AG09319 (cell line): ENCODE data around the gene PHYKPL.

Experiments used
- DNase-seq: peaks from one replicate; pipeline ENCODE4 v3.0.0-alpha.2; 2010; ENCODE audit warnings: low read depth; ENCODE audit errors: extremely low read depth
- TF ChIP-seq, protein P1 (sequence below): IDR thresholded peaks from 2 replicates; pipeline ENCODE4 v1.5.1; 2011; ENCODE audit warnings: low read depth, mild to moderate bottlenecking, inconsistent platforms, low read length, moderate library complexity

PHYKPL gene

DNA sequence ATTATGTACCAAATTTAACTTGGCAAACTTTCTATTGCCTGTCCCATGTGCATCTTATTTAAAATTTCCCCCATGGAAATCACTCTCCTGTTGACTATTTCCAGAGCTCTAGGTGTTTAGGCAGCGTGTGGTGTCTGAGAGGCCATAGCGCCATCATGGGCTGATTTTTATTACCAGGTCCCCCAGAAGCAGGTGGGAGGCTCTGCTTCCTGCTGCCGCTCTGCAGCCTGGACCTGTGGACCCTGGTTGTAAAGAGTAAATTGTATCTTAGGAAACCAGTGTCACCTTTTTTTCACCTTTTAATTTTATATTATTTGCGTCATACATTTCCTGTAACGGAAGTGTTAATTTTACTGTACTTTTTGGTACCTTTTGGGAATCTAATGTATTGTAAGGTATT is 21.9 kb downstream of the PHYKPL start:
- DNase-seq: no peak
- TF ChIP-seq, protein P1, sequence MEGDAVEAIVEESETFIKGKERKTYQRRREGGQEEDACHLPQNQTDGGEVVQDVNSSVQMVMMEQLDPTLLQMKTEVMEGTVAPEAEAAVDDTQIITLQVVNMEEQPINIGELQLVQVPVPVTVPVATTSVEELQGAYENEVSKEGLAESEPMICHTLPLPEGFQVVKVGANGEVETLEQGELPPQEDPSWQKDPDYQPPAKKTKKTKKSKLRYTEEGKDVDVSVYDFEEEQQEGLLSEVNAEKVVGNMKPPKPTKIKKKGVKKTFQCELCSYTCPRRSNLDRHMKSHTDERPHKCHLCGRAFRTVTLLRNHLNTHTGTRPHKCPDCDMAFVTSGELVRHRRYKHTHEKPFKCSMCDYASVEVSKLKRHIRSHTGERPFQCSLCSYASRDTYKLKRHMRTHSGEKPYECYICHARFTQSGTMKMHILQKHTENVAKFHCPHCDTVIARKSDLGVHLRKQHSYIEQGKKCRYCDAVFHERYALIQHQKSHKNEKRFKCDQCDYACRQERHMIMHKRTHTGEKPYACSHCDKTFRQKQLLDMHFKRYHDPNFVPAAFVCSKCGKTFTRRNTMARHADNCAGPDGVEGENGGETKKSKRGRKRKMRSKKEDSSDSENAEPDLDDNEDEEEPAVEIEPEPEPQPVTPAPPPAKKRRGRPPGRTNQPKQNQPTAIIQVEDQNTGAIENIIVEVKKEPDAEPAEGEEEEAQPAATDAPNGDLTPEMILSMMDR: no peak

DNA sequence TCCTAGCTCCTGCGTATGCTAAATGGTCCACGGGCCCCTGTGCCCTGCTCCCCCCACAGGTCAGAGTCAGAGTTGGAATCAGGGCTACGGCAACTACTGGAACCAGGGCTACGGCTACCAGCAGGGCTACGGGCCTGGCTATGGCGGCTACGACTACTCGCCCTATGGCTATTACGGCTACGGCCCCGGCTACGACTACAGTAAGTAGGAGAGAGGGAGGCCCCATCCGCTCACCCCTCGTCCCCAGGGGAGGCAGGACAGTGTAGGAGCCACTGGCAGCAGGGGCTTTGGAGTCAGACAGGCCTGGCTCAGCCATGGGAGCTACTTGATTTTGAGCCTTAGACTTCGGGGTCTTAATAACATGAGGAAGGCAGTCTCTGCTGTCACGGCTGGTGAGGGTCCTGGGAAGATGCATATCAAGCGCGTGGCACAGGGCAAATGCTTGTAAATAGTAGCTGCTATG is 22.5 kb downstream of the PHYKPL start:
- TF ChIP-seq, protein P1: no peak
- no peak for DNase-seq

DNA sequence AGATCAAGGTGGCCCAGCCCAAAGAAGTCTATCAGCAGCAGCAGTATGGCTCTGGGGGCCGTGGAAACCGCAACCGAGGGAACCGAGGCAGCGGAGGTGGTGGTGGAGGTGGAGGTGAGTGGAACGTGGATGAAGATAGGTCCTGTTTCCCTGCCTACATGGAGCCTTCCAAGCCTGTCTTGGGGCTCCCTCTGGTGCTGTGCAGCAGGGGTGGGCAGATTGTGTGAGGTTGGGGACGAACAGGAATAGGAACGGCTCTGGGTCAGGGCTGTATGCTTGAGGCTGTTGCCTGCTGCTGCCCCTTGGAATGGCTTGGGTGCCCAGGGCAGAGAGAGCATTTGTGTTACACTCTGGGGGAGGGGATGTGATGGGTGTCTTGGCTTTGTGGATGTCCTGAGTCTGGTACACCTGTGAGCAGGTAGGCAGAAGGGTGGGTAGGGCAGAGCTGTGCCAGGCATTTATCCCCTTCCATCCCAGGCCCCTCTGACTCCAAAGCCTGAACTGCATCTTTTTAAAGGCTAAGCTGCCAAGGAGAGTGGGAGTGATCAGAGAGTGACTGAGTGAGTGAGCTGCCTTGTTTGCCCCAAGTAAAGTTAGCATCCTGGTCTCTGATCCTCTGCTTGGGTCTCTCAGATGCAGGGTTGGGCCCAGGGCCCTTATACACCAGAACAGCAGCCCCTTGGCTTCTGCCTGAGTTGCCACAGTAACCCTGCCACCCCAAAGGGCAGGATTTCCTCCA is 23.1 kb downstream of the PHYKPL start:
- no peak for DNase-seq
- TF ChIP-seq, protein P1: no peak

DNA sequence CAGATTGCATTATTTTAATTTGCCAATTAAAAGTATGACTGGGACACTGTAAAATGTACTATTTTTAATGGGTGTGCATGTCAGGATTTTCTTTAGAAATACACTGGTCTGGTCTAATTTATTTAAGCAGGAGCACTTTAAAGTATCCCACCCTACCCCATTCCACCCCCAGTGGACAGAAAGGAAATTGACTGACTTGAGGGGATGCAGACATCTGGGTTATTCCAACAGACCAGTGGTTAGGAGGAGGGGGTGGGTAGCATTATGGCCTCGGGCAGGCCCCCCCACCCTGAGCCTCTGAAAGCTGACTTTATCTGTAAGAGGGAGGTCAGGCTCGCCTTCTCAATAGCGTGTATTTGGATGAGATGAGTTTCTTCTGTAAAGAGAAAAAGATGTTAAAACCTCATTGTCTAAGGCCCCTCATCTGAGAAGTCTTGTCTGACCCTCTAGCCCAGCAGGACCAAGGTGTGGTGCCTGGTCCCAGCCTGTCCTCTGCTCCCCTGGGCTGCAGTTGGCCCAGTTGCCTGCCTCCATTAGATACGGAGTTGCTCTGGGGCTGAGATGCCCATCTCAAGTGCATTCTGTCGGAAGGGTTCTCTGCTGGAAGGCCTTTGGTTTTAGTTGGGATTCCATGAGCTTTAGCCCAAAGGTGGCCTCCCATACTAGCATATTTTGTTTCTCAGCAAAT is 23.9 kb downstream of the PHYKPL start:
- DNase-seq: no peak

DNA sequence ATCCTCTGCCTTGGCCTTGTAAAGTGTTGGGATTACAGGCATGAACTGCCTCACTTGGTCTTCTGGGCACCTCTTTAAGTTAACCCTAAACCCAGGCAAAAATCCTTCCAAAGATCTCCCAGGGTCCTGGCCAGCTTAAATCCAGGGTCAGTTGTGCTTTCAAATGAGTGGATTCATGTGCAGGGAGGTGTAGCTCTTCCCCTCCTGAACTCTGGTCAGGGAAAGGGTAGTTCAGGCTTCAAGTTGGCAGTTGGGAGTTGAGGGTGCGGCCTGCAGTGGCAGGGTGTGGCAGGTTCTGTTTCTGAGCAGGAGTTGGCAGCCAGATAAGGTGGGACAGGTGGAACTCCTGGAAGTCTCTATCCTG is 24.7 kb downstream of the PHYKPL start:
- DNase-seq: no peak
- TF ChIP-seq, protein P1: no peak

More for the DNA sequence above, 23.9 kb downstream of the PHYKPL start:
- TF ChIP-seq, protein P1: no peak

DNA sequence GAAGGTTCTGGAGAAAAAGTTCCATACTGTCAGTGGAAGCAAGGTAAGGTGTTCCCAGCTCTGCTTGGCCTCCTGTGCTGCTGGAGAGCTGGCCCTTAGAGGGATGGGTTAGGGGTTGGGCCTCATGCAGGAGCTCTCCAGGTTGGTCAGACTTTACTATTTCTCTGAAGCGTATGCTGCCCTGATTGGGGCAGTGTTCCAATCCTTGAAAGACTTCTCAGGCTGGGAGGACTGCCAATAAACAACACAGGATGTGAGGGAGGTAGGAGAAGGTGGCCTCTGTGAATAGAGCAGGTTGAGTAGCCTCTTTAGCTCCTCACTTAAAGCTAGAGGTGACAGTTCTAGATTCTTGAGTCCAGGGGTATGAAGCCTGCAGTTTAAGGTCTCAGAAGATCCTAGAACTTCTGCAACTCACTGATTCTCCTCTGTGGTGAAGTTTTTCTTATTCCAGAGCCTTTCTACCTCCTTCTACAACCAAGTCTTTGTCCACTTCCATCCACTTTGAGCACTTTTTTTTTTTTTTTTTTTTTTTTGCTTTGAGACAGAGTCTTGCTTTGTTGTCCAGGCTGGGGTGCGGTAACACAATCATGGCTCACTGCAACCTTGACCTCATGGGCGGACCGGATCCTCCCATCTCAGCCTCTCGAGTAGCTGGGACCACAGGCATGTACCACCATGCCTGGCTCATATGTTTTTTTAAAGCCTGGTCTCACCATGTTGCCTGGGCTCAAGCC is 25.3 kb downstream of the PHYKPL start:
- TF ChIP-seq, protein P1: no peak
- no peak for DNase-seq
